AG04450 (cell line): ENCODE measurements around the gene XXYLT1. TPM values are rescaled to one million over a fixed set of nuclear protein-coding genes. Genes with fewer than 3 reads are reported as not detected.
A peak's percentile ranks its signal among the peaks of the same experiment; 100 is the strongest.

Source experiments
- CTCF ChIA-PET: fragments of 300-600, 350-600 bp; formaldehyde crosslinking; extraction: SDS; loops from one replicate; lab custom pipeline; 2022; ENCODE audit warnings: antibody characterized with exemption, inconsistent platforms; lab: Charles Lee
- POLR2A ChIA-PET: fragments of 350-600 bp; formaldehyde crosslinking; extraction: SDS; loops from one replicate; lab custom pipeline; 2021; ENCODE audit warnings: antibody characterized with exemption, inconsistent platforms; lab: Yijun Ruan, JAX
- DNase-seq: peaks from one replicate; pipeline ENCODE4 v3.0.0-alpha.2; 2011; ENCODE audit warnings: low read depth, low spot score
- H3K27ac ChIP-seq: one replicate; pipeline ENCODE4 v1.5.1; 2012; ENCODE audit warnings: low read depth, low read length, control low read depth
- H3K27me3 ChIP-seq: one replicate; pipeline ENCODE4 v1.6.0; 2012; ENCODE audit warnings: low read length; ENCODE audit not compliant: control insufficient read depth, insufficient read depth
- H3K4me3 ChIP-seq: 2 replicates; pipeline ENCODE4 v1.5.1; 2011; ENCODE audit warnings: mild to moderate bottlenecking, low read depth, low read length, control low read depth
- H3K9me3 ChIP-seq: 2 replicates; pipeline ENCODE4 v1.5.1; 2012; ENCODE audit warnings: low read length; ENCODE audit not compliant: control insufficient read depth, insufficient read depth
- CTCF ChIP-seq: IDR thresholded peaks from 2 replicates; pipeline ENCODE4 v1.5.1; 2011; ENCODE audit warnings: low read depth, low read length, control low read depth, inconsistent platforms
- polyA plus RNA-seq: library from polyadenylated mRNA; depleted of rRNA; stranded (reverse); fragments of >200 nt; gene quantifications from 2 replicates; pipeline ENCODE4 v1.2.3, GENCODE V29; 2011

The XXYLT1 gene
- polyA plus RNA-seq, 1 experiment = 16.5 TPM

DNA sequence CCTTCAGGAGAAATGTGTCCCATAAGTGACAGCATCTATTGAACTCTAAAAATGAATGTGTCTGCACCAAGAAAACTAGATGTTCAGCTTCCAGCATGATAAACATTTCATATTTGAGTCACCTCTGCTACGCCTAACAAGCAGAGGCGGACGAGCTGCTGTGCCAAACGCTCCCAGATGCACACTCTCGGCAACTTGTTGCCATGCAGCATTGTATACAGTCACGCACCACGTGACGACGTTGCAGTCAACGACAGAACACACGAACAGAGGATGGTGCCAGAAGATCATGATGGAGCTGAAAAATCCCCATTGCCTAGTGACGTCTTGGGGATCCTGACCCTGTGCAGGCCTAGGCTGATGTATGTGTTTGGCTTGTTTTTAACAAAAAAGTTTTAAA, 137.5 kb downstream of the XXYLT1 start:
- H3K4me3 ChIP-seq = no peak overlapping the region
- peak overlapping the region; percentile 55 for H3K27ac ChIP-seq
- no peaks in the 10 kb centered on the region for H3K9me3 ChIP-seq
- no peak for TF ChIP-seq CTCF
- no peaks in the 10 kb centered on the region for H3K27me3 ChIP-seq
- ChIA-PET CTCF (interaction anchor here (0.7 to 3.0 kb wide), 8 partner anchors 14 to 462 kb away, joined by 3 to 20 read pairs (median 4); partner anchors contain the start of gene XXYLT1), POLR2A (interaction anchor here (1.0 to 1.5 kb wide), 2 partner anchors 13 to 14 kb away, joined by 3 read pairs; no protein-coding TSS in a partner anchor)
- peak; percentile 87 for DNase-seq

DNA sequence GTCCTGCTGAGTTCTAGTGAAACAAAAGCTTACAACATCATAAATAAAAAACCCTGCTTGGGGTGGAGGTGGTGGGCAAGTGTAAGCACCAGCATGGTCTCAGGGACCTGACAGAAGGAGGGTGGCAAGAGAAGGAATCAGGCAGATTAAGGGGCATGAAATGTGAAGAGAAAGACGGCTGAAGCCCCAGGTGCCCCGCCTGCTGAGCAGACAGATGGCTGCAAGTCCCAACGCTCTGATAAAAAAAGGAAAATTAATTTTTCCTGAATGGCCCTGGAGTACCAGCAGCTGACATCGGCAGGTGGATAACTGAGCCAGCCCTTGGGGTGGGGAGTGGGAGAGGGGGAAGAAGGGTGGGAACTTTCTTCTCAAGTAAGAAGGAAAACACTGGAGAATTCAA, 137.9 kb downstream of the XXYLT1 start:
- Histone ChIP-seq H3K4me3 (no peak overlapping the region), H3K9me3 (no peaks in the 10 kb centered on the region), H3K27me3 (no peaks in the 10 kb centered on the region), H3K27ac (peak overlapping the region; percentile 55)
- POLR2A ChIA-PET = no interaction called here
- CTCF ChIA-PET = interaction anchor here (1.0 to 3.0 kb wide), 5 partner anchors 29 to 462 kb away, joined by 3 to 20 read pairs (median 3); no protein-coding TSS in a partner anchor
- no peak for TF ChIP-seq CTCF
- no peak for DNase-seq

DNA sequence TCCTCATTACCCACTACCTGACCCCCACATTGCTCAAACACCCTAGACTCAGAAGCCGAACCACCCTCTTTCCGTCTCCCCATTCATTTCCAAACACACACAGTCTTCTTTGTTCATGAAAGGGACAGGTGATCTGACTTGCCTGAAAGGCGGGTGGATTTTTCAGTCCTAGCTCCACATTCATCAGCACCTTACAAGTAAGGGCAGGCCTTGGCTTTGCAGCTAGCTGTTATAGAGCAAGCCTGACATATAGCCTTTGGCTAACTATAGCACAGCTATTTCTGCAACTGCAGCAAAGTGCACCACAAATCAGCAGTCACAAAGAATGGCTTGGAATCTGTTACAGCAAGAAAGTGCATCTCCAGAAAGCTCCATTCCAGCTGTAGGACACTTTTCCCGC, 139.8 kb downstream of the XXYLT1 start:
- Histone ChIP-seq H3K27me3 (no peaks in the 10 kb centered on the region), H3K27ac (no peak overlapping the region), H3K9me3 (no peaks in the 10 kb centered on the region), H3K4me3 (no peak overlapping the region)
- ChIA-PET CTCF (interaction anchor here (1.4 kb wide), 1 partner anchor 448 kb away, joined by 3 read pairs; no protein-coding TSS in a partner anchor), POLR2A (no interaction called here)
- no peak for TF ChIP-seq CTCF
- no peak for DNase-seq

DNA sequence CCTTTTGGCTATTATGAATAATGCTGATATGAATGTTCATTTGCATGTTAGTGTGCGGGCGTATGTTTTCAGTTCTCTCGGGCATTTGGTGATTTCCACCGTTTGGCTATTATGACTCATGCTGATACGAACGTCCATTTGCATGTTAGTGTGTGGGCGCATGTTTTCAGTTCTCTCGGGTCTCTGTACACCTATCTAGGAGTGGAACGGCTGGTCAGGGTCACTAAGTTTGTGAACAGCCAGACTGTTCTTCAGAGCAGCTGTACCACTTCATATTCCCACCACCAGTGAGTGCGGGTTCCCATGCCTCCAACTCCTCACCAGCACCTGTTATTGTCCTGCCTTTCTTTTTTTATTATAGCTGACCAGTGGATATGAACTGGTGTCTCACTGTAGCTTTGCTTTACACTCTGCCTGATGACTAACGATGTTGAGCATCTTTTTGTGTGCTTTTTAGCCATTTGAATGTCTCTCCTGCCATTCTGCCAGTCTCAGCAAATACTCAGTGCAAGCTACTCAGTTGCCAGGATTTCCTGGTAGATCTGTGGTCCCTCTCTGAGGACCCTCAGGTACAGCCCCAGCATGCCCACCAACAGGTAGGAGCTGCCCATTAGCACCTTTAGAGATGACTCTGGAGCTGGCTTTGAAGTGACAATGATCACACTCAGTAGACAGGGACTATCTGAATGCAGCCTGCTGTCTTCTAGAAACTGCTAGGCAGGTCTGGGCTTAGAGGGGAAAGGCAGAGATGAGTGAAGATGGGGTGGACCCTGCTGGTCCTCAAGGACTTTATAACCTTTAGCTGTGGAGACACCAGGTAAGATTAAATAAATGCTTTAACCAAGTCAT, 141.1 kb downstream of the XXYLT1 start:
- CTCF ChIA-PET = interaction anchor here (1.1 to 1.6 kb wide), 4 partner anchors 23 to 458 kb away, joined by 3 to 5 read pairs (median 4); partner anchors contain the start of gene LSG1
- no peak for DNase-seq
- POLR2A ChIA-PET = no interaction called here

More for the DNA sequence above, 141.1 kb downstream of the XXYLT1 start:
- Histone ChIP-seq H3K4me3 (no peak overlapping the region), H3K9me3 (no peaks in the 10 kb centered on the region), H3K27ac (no peak overlapping the region), H3K27me3 (no peaks in the 10 kb centered on the region)
- TF ChIP-seq CTCF = no peak
